K562 (cell line): ENCODE measurements around the gene KLF13.

Source experiments
- SMC3 ChIP-seq: conservative IDR thresholded peaks from 2 replicates; pipeline ENCODE4 v1.6.1; 2011; ENCODE audit warnings: low read depth, low read length, improper control_type of control experiment; ENCODE audit not compliant: insufficient read depth
- TAF1 ChIP-seq: IDR thresholded peaks from 2 replicates; pipeline ENCODE4 v1.6.1; 2011; ENCODE audit warnings: mild to moderate bottlenecking, low read length, moderate library complexity; ENCODE audit not compliant: insufficient read depth, control insufficient read depth, severe bottlenecking; ENCODE audit errors: extremely low read depth
- YY1 ChIP-seq, 3 experiments: IDR thresholded peaks; 2 replicates each; pipeline ENCODE4 v1.6.1; 2011; ENCODE audit warnings: low read length in 2 of 3, mild to moderate bottlenecking in 2 of 3, moderate library complexity in 2 of 3, borderline replicate concordance in 1 of 3, control low read depth in 1 of 3, low read depth in 1 of 3; ENCODE audit not compliant: insufficient read depth in 3 of 3, insufficient replicate concordance in 2 of 3, control insufficient read depth in 1 of 3, insufficient read length in 1 of 3; ENCODE audit errors: extremely low read depth in 1 of 3
- TF ChIP-seq, protein P1 (sequence below): fragments of 250-450 bp; sonication (Bioruptor Pico); IDR thresholded peaks from 2 replicates; pipeline ENCODE4 v1.9.0; 2021; ENCODE audit warnings: mild to moderate bottlenecking, inconsistent platforms

GRCh38 chr15:31305375-31305774 lies 21.3 kb upstream of the KLF13 start:
- TF ChIP-seq, protein P1, sequence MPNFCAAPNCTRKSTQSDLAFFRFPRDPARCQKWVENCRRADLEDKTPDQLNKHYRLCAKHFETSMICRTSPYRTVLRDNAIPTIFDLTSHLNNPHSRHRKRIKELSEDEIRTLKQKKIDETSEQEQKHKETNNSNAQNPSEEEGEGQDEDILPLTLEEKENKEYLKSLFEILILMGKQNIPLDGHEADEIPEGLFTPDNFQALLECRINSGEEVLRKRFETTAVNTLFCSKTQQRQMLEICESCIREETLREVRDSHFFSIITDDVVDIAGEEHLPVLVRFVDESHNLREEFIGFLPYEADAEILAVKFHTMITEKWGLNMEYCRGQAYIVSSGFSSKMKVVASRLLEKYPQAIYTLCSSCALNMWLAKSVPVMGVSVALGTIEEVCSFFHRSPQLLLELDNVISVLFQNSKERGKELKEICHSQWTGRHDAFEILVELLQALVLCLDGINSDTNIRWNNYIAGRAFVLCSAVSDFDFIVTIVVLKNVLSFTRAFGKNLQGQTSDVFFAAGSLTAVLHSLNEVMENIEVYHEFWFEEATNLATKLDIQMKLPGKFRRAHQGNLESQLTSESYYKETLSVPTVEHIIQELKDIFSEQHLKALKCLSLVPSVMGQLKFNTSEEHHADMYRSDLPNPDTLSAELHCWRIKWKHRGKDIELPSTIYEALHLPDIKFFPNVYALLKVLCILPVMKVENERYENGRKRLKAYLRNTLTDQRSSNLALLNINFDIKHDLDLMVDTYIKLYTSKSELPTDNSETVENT, result no peak
- TF ChIP-seq YY1 (IDR thresholded peaks at IDR 0.05; ENCODE audit: borderline replicate concordance in 1 of 3, control insufficient read depth in 1 of 3, extremely low read depth in 1 of 3, insufficient read depth in 3 of 3, insufficient read length in 1 of 3, insufficient replicate concordance in 2 of 3, low read depth in 1 of 3, low read length in 2 of 3), result no peak
- TF ChIP-seq SMC3, result no peak
- no peak for TF ChIP-seq TAF1
